ENCODE results near the gene ANGPTL1. TPM values are rescaled to one million over a fixed set of nuclear protein-coding genes. Genes with fewer than 3 reads are reported as not detected.
"Not testable (repeated sequence)": the region's sequence is repeated elsewhere in the genome, so short reads cannot be mapped to it uniquely, and the experiment has no call there.

ANGPTL1 gene
- total RNA-seq, 2 experiments from 2014 or later: not detected

DNA sequence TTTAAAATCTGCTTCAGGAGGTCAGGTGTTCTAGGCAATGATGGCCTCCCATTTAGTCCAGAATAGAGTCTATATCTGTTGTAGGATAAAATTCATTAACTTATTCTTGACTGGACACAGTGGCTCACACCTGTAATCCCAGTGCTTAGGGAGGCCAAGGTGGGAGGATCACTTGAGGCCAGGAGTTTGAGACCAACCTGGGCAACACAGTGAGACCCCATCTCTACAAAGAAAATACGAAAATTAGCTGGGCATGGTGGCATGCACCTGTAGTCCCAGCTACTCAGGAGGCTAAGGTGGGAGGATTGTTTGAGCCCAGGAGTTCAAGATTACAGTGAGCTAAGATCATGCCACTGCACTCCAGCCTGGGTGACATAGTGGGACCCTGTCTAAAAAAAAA is 23.0 kb downstream of the ANGPTL1 start:
- not testable (repeated sequence) for H3K27me3 Mint-ChIP-seq; H3K4me3 Mint-ChIP-seq; DNase-seq; H3K27ac Mint-ChIP-seq; H3K9me3 Mint-ChIP-seq; H3K36me3 Mint-ChIP-seq (ENCODE audit: low read depth); H3K4me1 Mint-ChIP-seq
- ChIA-PET CTCF (interaction anchor here (0.6 kb wide), 2 partner anchors 20 to 415 kb away, joined by 3 read pairs; no protein-coding TSS in a partner anchor), POLR2A (interaction anchor here (0.6 kb wide), 1 partner anchor 547 kb away, joined by 3 read pairs; no protein-coding TSS in a partner anchor)

DNA sequence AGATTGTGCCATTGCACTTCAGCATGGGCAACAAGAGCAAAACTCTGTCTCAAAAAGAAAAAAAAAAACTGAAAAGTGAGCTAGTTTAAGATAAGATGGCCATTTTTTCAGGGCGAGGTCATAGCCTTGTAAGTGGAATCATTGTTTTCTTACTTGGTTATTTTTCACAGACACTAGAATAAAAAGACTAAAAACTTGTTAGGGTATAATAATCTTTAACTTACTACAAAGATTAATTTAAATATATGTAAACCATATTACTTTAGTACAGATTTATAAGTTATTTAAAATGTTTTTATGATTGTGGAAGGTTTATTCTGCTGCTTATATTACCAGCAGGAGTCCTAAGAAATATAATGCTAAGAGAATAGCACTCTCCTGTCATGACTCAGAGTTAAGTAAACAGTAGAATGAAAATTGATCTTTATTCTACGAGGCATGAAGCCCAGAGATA is 23.5 kb downstream of the ANGPTL1 start:
- Mint-ChIP-seq H3K9me3 (no peaks in the 10 kb centered on the region), H3K36me3 (ENCODE audit: low read depth) (no peaks in the 10 kb centered on the region)
- POLR2A ChIA-PET: no interaction called here

DNA sequence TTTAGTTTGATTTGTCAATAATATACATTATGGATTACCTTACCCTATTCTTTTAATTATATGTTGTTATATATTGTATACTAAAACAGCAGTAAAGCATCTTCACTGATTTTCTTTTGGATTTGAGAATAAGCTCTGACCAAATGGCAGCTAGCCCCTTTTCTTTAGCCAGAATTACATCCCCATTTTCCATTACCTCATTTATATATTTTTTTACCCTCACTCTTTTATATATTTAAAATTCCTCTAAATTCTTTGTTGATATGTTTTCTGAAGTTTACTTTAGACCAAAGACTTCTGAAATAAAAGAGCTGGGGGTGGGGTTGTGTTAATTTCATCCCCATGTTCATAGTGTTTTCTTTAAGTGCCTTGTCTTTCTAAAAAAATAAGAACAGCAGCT is 24.6 kb downstream of the ANGPTL1 start:
- no peaks in the 10 kb centered on the region for H3K9me3 Mint-ChIP-seq

More for the DNA sequence above, 23.5 kb downstream of the ANGPTL1 start:
- no peaks in the 10 kb centered on the region for H3K27me3 Mint-ChIP-seq
- H3K4me1 Mint-ChIP-seq: no peaks in the 10 kb centered on the region
- no peak overlapping the region for H3K27ac Mint-ChIP-seq
- no peak overlapping the region for H3K4me3 Mint-ChIP-seq
- CTCF ChIA-PET: interaction anchor here (0.6 kb wide), 2 partner anchors 21 to 415 kb away, joined by 3 read pairs; no protein-coding TSS in a partner anchor
- DNase-seq: no peak

DNA sequence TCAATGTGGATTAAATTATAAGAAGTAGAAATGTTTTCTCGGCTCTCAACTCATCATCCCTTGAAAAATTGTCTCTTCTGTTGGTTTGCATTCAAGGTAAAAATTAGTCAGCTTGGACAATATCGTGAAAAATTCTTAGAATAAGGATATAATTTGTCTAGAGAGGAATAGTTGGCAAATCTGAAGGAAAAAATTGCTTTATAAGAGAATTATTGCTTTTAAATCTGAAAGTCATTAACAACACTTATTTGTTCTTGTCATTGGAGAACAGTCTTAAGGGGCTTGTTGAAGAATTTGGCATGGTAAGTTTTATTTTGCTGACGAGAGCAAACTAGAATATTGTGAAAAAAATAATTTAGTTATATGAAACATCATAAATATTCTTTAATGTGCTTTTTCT is 26.4 kb downstream of the ANGPTL1 start:
- H3K9me3 Mint-ChIP-seq: peaks cover 3% of the 10 kb centered on the region
- H3K4me1 Mint-ChIP-seq: no peaks in the 10 kb centered on the region
- H3K27ac Mint-ChIP-seq: no peak overlapping the region
- no peak overlapping the region for H3K4me3 Mint-ChIP-seq
- no peaks in the 10 kb centered on the region for H3K27me3 Mint-ChIP-seq
- H3K36me3 Mint-ChIP-seq (ENCODE audit: low read depth): no peaks in the 10 kb centered on the region
- DNase-seq: no peak
- CTCF ChIA-PET: no interaction called here
- POLR2A ChIA-PET: no interaction called here

More for the DNA sequence above, 24.6 kb downstream of the ANGPTL1 start:
- DNase-seq: no peak
- ChIA-PET CTCF (no interaction called here), POLR2A (no interaction called here)
- no peaks in the 10 kb centered on the region for H3K4me1 Mint-ChIP-seq
- no peaks in the 10 kb centered on the region for H3K36me3 Mint-ChIP-seq (ENCODE audit: low read depth)
- H3K27me3 Mint-ChIP-seq: no peaks in the 10 kb centered on the region
- no peak overlapping the region for H3K4me3 Mint-ChIP-seq
- H3K27ac Mint-ChIP-seq: no peak overlapping the region

DNA sequence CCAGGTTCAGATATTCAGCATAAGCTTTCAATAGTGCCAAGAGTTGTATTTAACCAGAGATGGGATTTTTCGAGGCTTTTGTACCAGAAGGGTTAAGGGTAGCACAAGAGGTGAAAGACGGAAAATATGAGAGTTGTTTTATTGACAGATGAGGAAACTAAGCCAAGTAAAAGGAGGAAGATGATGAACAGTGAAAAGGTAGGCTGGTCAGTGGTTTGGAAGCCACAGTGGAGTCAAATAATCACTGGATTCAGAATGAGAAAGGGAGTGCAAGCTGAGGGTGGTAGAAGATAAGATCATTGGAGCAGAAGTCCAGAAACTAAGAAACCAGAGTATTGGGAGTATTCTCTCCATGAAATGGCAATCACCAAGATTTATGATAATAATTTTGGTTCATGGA is 45.7 kb downstream of the ANGPTL1 start:
- ChIA-PET CTCF (interaction anchor here (0.6 kb wide), 1 partner anchor 13 kb away, joined by 3 read pairs; no protein-coding TSS in a partner anchor), POLR2A (no interaction called here)
- Mint-ChIP-seq H3K27ac (no peak overlapping the region), H3K9me3 (no peaks in the 10 kb centered on the region), H3K4me3 (no peak overlapping the region), H3K4me1 (no peaks in the 10 kb centered on the region), H3K27me3 (no peaks in the 10 kb centered on the region), H3K36me3 (ENCODE audit: low read depth) (no peaks in the 10 kb centered on the region)
- no peak for DNase-seq

DNA sequence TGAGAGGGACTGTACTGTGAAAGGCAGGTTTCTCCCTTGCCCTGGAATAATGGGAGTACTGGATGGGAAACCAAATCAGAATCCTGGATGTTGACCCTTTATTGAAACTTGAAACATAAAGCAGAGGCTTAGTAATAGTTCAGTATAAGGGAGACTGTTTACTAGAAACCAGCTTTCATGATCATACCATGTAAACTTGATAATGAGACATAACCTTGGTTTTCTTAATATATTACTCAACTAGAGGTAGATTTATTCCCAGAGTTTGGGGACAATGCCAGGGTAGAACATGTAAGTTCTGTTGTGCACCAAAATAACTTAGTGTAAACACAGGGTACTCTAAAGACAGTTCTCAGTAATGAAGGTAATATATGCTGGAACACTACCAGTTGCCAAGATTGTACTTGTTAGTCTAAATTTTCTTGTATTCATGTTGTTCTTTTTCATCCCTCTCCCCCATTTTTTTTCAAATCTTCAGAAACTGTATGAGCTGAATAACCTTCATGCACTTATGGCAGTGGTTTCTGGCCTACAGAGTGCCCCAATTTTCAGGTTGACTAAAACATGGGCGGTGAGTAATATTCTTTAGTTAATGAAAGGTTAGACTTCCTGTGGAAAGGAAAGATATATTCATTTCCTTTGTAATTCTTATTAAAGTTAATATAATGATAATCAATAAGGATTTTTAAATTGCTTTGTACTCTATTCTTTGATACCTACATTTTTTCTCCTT is 49.6 kb downstream of the ANGPTL1 start:
- ChIA-PET POLR2A (interaction anchor here (0.6 kb wide), 1 partner anchor 9 kb away, joined by 9 read pairs; no protein-coding TSS in a partner anchor), CTCF (no interaction called here)
- Mint-ChIP-seq H3K27me3 (no peaks in the 10 kb centered on the region), H3K27ac (no peak overlapping the region), H3K4me1 (no peaks in the 10 kb centered on the region), H3K36me3 (ENCODE audit: low read depth) (no peaks in the 10 kb centered on the region), H3K4me3 (no peak overlapping the region), H3K9me3 (no peaks in the 10 kb centered on the region)
- no peak for DNase-seq

DNA sequence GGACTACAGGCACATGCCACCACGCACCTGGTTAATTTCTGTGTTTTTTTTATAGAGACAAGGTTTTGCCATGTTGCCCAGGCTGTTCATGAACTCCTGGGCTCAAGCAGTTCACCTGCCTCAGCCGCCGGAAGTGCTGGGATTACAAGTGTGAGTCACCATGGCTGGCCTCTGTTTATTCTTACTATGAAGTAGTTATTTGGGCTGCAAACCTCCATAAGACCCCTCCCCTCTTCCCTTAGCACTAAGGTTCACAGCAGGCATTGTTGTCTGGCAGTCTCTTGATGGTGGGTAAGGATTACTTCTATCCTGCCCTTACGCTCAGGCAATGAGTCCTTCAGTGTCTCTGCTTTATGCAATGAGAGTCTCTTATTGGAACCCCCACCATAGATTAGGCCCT is 51.8 kb downstream of the ANGPTL1 start:
- H3K27ac Mint-ChIP-seq: no peak overlapping the region
- H3K27me3 Mint-ChIP-seq: no peaks in the 10 kb centered on the region
- DNase-seq: no peak
- no peak overlapping the region for H3K4me3 Mint-ChIP-seq
- no peaks in the 10 kb centered on the region for H3K36me3 Mint-ChIP-seq (ENCODE audit: low read depth)
- ChIA-PET CTCF (interaction anchor here (1.7 kb wide), 1 partner anchor 11 kb away, joined by 4 read pairs; no protein-coding TSS in a partner anchor), POLR2A (no interaction called here)
- H3K9me3 Mint-ChIP-seq: no peaks in the 10 kb centered on the region
- no peaks in the 10 kb centered on the region for H3K4me1 Mint-ChIP-seq

DNA sequence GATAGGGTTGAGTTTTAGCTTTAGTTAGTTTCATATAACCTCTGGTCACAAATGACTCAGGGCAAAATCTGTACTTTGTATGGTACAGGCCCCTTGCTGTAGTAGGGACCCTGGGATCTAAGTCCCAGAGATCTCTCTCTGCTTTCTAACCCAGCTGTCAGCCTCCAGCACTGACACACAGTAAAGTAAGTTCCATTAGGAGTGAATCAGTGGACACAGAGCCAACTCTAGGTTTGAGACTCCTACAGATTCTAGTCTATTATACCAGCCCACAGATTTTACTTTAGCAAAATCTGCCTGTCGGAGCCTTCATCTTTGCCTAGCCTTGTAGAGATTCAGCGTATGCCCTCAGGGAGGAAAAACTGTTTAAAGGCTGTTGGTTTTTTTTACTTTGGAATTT is 52.5 kb downstream of the ANGPTL1 start:
- DNase-seq: no peak
- Mint-ChIP-seq H3K27ac (no peak overlapping the region), H3K36me3 (ENCODE audit: low read depth) (no peaks in the 10 kb centered on the region), H3K4me3 (no peak overlapping the region), H3K27me3 (no peaks in the 10 kb centered on the region), H3K4me1 (no peaks in the 10 kb centered on the region), H3K9me3 (no peaks in the 10 kb centered on the region)
- ChIA-PET CTCF (no interaction called here), POLR2A (no interaction called here)

DNA sequence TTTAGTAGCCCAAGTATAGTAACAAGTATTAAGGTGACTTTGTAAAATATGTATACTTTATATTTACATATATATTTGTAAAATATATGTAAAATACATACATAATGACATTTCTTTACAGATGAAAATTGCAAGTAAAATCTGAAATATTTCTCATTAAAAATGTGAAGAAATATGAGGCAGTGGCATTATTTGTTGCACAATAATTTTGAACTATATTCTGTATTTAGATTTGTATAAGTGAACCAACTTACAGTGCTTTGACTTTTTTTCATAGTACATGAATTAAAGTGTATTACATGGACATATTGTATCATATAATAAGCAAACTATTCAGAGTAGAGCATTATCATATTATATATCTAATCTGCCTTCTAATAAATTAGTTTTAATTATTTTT is 60.3 kb downstream of the ANGPTL1 start:
- H3K36me3 Mint-ChIP-seq (ENCODE audit: low read depth): no peaks in the 10 kb centered on the region
- POLR2A ChIA-PET: no interaction called here
- H3K4me1 Mint-ChIP-seq: no peaks in the 10 kb centered on the region
- no peak overlapping the region for H3K27ac Mint-ChIP-seq
- DNase-seq: no peak
- CTCF ChIA-PET: no interaction called here
- no peak overlapping the region for H3K4me3 Mint-ChIP-seq
- H3K9me3 Mint-ChIP-seq: no peaks in the 10 kb centered on the region
- H3K27me3 Mint-ChIP-seq: no peaks in the 10 kb centered on the region

DNA sequence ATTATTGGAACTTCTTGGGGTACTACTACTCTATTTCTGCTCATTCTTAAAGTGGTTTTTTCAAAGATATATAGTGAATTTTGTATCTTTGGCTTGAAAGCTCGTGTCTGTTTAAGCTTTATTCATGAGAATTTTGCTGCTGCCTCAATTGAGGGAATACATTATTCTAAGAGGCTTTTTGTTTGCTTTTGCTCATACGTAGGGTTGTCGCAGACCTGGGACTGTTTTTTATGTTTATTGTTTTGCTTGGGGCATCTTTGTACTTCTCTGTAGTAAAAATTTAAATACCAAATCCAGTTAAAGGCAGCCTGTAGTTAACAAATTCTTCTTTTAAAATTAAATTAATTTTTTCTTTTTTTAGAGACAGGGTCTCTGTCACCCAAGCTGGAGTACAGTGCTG is 62.3 kb downstream of the ANGPTL1 start:
- Mint-ChIP-seq H3K27ac (no peak overlapping the region), H3K4me1 (no peaks in the 10 kb centered on the region), H3K36me3 (ENCODE audit: low read depth) (no peaks in the 10 kb centered on the region), H3K9me3 (no peaks in the 10 kb centered on the region), H3K27me3 (no peaks in the 10 kb centered on the region), H3K4me3 (no peak overlapping the region)
- ChIA-PET POLR2A (no interaction called here), CTCF (no interaction called here)
- no peak for DNase-seq

DNA sequence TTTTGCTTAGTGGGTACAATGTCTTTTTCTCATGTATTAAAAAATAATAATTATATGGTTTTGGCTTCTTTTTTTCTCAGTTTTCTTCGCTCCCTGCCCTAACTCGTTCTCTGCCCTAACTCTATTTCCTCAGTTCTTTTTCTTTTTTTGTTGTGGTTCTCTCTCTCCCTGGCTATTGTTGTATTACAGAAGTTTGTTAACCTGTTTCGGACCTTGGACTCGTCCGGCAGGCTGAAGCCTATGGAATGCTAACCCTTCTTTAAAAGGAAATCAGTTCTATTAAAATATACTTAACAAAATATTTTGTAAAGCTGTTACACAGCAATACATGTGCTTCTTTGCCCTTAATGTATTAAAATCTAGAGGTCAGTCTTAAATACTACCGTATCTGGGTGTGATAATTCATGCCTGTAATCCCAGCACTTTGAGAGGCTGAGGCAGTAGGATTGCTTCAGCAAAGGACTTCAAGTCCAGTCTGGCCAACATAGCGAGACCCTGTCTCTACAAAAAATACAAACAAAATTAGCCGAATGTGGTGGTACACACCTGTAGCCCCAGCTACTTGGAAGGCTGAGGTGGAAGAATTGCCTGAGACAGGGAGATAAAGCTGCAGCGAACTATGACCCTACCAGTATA is 64.1 kb downstream of the ANGPTL1 start:
- CTCF ChIA-PET: no interaction called here
- DNase-seq: no peak
- POLR2A ChIA-PET: no interaction called here
- Mint-ChIP-seq H3K27me3 (no peaks in the 10 kb centered on the region), H3K4me3 (no peak overlapping the region), H3K4me1 (no peaks in the 10 kb centered on the region), H3K36me3 (ENCODE audit: low read depth) (no peaks in the 10 kb centered on the region), H3K27ac (no peak overlapping the region), H3K9me3 (no peaks in the 10 kb centered on the region)

DNA sequence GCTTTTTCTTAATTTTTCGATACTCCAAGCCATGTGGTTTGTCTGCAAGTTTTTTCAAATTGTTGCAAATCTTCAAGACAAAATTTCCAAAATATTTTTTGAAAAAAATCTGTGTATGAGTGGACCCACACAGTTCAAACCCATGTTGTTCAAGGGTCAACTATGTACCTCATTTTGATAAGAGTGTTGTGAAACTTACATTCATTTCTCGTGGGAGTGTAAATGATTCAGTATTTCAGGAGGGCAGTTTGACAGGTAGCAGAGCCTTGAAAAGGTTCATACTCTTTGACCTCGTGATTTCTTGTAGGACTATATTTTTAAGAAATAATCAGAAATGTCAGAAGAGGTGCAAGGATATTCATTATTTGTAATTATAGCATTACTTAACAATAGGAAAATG is 68.0 kb downstream of the ANGPTL1 start:
- no peak overlapping the region for H3K4me3 Mint-ChIP-seq
- no peak overlapping the region for H3K27ac Mint-ChIP-seq
- CTCF ChIA-PET: no interaction called here
- no peak for DNase-seq
- H3K9me3 Mint-ChIP-seq: peaks cover 6% of the 10 kb centered on the region
- no peaks in the 10 kb centered on the region for H3K27me3 Mint-ChIP-seq
- POLR2A ChIA-PET: no interaction called here
- H3K4me1 Mint-ChIP-seq: no peaks in the 10 kb centered on the region
- H3K36me3 Mint-ChIP-seq (ENCODE audit: low read depth): no peaks in the 10 kb centered on the region
